Lower lobe of right lung (tissue), 2 donors: Measurements from ENCODE around the gene ZNF540. TPM values are rescaled to one million over a fixed set of nuclear protein-coding genes. Genes with fewer than 3 reads are reported as not detected.

Source experiments
- ATAC-seq, 2 donors: fragments of 200-7000 bp; cut with Tn5 transposase; one replicate each; pipeline ENCODE4 v1.9.1; 2020 to 2022; ENCODE audit warnings: mild to moderate bottlenecking in 2 of 2, moderate library complexity in 2 of 2
- DNase-seq: peaks from one replicate; pipeline ENCODE4 v3.0.0-alpha.2; 2020
- H3K27ac ChIP-seq: fragments of 200-600 bp; one replicate; pipeline ENCODE4 v1.8.0; 2022
- H3K27me3 ChIP-seq: fragments of 200-600 bp; one replicate; pipeline ENCODE4 v1.8.0; 2022; ENCODE audit warnings: low read depth
- H3K36me3 ChIP-seq: fragments of 200-600 bp; one replicate; pipeline ENCODE4 v1.8.0; 2022; ENCODE audit warnings: mild to moderate bottlenecking
- H3K4me1 ChIP-seq: fragments of 200-600 bp; one replicate; pipeline ENCODE4 v1.8.0; 2022
- H3K4me3 ChIP-seq: fragments of 200-600 bp; one replicate; pipeline ENCODE4 v1.8.0; 2022; ENCODE audit warnings: mild to moderate bottlenecking
- H3K9me3 ChIP-seq: fragments of 200-600 bp; one replicate; pipeline ENCODE4 v1.8.0; 2022
- CTCF ChIP-seq: fragments of 200-600 bp; IDR thresholded peaks from one replicate; pipeline ENCODE4 v1.8.0; 2022; ENCODE audit warnings: antibody characterized with exemption, mild to moderate bottlenecking
- intact Hi-C: fragments of 100-400 bp; cut with DNase I; formaldehyde crosslinking; loops from one replicate; pipeline ENCODE4 v1.11.0; 2022
- total RNA-seq: library from RNA; stranded (reverse); fragmentation: NEBNext Ultra II Directional; extraction: Animal tissue kit (Norgen Biotek cat#: 25700); gene quantifications from one replicate; pipeline ENCODE4 v1.2.1, GENCODE V29; 2021
- donor health status: DM: no; HTN: yes; CAD: no; lungs with severe emphysema.

Gene ZNF540
- total RNA-seq, 1 donor from 2014 or later = 4.6 TPM

- Histone ChIP-seq H3K9me3 (no peaks in the 10 kb centered on the region), H3K36me3 (no peaks in the 10 kb centered on the region)
Observed at GRCh38 chr19:37572203-37572602, 22.5 kb upstream of the ZNF540 start.

GRCh38 chr19:37583340-37583739, 11.3 kb upstream of the ZNF540 start:
- Histone ChIP-seq H3K36me3 (peaks cover 47% of the 10 kb centered on the region), H3K27ac (no peak overlapping the region), H3K4me1 (no peaks in the 10 kb centered on the region), H3K4me3 (no peak overlapping the region), H3K9me3 (peaks cover 36% of the 10 kb centered on the region), H3K27me3 (no peaks in the 10 kb centered on the region)
- DNase-seq (no peak), ATAC-seq (no peak)
- TF ChIP-seq CTCF = no peak
- intact Hi-C loops = no loop called here

More at GRCh38 chr19:37572203-37572602, 22.5 kb upstream of the ZNF540 start:
- intact Hi-C loops = no loop called here
- ATAC-seq = no peak
- H3K4me1 ChIP-seq = no peaks in the 10 kb centered on the region
- no peaks in the 10 kb centered on the region for H3K27me3 ChIP-seq
- no peak for TF ChIP-seq CTCF
- H3K4me3 ChIP-seq = no peak overlapping the region
- H3K27ac ChIP-seq = no peak overlapping the region
- DNase-seq = no peak

GRCh38 chr19:37593996-37594303, 726 bp upstream of the ZNF540 start:
- ATAC-seq = no peak
- H3K4me1 ChIP-seq = peaks cover 14% of the 10 kb centered on the region
- H3K27me3 ChIP-seq = no peaks in the 10 kb centered on the region
- peaks cover 27% of the 10 kb centered on the region for H3K9me3 ChIP-seq
- H3K4me3 ChIP-seq = peak overlapping the region; percentile 76
- H3K36me3 ChIP-seq = peaks cover 6% of the 10 kb centered on the region
- intact Hi-C loops = no loop called here
- H3K27ac ChIP-seq = peak overlapping the region; percentile 88
- no peak for TF ChIP-seq CTCF
- no peak for DNase-seq

DNA sequence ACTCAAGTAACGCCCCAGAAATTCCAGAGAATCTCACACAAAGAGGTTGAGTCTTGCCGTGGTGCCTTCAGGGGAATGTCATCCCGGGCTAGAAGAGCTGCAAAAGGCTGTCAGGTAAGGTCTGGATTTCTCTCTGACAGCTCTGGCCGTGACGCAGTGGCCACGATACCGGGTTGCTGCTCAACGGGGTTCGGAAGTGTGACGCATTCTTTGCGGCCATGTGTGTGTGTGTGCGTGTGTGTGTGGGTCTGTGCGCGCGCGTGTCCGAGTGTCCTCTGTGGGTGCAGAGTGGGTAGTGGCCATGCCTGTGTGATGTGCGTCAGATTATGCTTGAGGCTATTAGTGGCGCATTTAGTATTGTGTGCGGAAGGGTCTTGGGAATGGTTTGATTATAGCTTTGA, 306 bp downstream of the ZNF540 start:
- Histone ChIP-seq H3K27ac (peak overlapping the region; percentile 88), H3K36me3 (peaks cover 15% of the 10 kb centered on the region), H3K27me3 (no peaks in the 10 kb centered on the region), H3K4me1 (peaks cover 14% of the 10 kb centered on the region), H3K4me3 (peak overlapping the region; percentile 76), H3K9me3 (peaks cover 19% of the 10 kb centered on the region)
- intact Hi-C loops = no loop called here
- peak; percentile 83 for DNase-seq
- ATAC-seq = peak; percentile 77 to 89
- no peak for TF ChIP-seq CTCF

DNA sequence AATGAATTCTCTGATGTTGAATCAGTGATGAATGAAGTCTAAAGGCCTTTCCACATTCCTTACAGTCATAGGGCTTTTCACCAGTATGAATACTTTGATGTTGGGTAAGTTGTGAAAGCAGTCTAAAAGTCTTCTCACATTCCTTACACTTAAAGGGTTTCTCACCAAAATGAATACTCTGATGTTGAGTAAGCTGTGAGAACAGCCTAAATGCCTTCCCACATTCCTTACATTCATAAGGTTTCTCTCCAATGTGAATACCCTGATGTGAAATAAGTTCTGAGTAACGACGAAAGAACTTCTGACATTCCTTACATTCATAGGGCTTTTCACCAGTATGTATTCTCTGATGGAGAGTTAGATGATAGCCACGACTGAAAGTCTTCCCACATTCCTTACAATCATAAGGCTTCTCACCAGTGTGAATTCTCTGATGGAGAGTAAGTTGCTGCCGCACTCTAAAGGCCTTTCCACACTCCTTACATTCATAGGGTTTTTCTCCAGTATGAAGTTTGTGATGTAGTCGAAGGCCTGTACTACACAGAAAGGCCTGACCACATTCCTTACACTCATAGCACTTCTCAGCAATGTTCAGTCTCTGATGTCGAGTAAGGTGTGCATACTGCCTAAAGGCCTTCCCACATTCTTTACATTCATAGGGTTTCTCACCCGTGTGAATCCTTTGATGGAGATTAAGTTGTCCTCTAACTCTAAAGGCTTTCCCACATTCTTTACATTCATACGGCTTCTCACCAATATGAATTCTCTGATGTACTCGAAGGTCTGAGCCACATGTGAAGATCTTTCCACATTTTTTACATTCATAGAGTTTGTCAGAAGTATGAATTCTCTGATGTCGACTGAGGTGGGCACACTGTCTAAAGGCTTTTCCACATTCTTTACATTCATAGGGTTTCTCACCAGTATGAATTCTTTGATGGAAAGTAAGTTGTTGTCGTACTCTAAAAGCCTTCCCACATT, 40.7 kb downstream of the ZNF540 start:
- no peak for ATAC-seq
- DNase-seq = no peak
- H3K36me3 ChIP-seq = peaks cover 11% of the 10 kb centered on the region
- no peak overlapping the region for H3K27ac ChIP-seq
- no peaks in the 10 kb centered on the region for H3K27me3 ChIP-seq
- H3K9me3 ChIP-seq = peaks cover 98% of the 10 kb centered on the region
- no peak overlapping the region for H3K4me3 ChIP-seq
- no peak for TF ChIP-seq CTCF
- intact Hi-C loops = no loop called here
- no peaks in the 10 kb centered on the region for H3K4me1 ChIP-seq
